ENCODE measurements around the gene MXRA8. TPM values are rescaled to one million over a fixed set of nuclear protein-coding genes. Genes with fewer than 3 reads are reported as not detected.
"Not testable (repeated sequence)": the region's sequence is repeated elsewhere in the genome, so short reads cannot be mapped to it uniquely, and the experiment has no call there.

MXRA8 gene
- total RNA-seq, 2 donors from 2014 or later = 28.3 to 29.2 TPM

GRCh38 chr1:1385931-1386330, 27.6 kb upstream of the MXRA8 start:
- WGBS, 2 experiments (ENCODE audit: insufficient coverage in 1 of 2, insufficient read length in 1 of 2) = 96% methylated on average over 8 of the region's 8 CpGs
- Histone ChIP-seq H3K27me3 (ENCODE audit: control insufficient read depth, insufficient read depth, low read length, poor library complexity, severe bottlenecking) (no peaks in the 10 kb centered on the region), H3K27ac (ENCODE audit: low read depth, low read length) (no peak overlapping the region), H3K9me3 (ENCODE audit: control insufficient read depth, low read length) (no peaks in the 10 kb centered on the region), H3K4me1 (ENCODE audit: control insufficient read depth, insufficient read depth, low read length) (no peaks in the 10 kb centered on the region), H3K9ac (ENCODE audit: extremely low read depth, low read length, poor library complexity, severe bottlenecking) (no peak overlapping the region), H3K36me3 (ENCODE audit: control insufficient read depth, insufficient read depth, low read length) (peaks cover 58% of the 10 kb centered on the region), H3K4me3 (ENCODE audit: low read length) (no peak overlapping the region)
- DNase-seq = no peak
- Mint-ChIP-seq H3K27ac (no peak overlapping the region), H3K4me3 (no peak overlapping the region), H3K27me3 (ENCODE audit: insufficient read depth) (no peaks in the 10 kb centered on the region), H3K9me3 (no peaks in the 10 kb centered on the region), H3K4me1 (no peaks in the 10 kb centered on the region), H3K36me3 (ENCODE audit: low read depth) (peaks cover 71% of the 10 kb centered on the region)
- TF ChIP-seq CTCF (conservative IDR thresholded peaks at IDR 0.05) = no peak

- H3K27me3 Mint-ChIP-seq (ENCODE audit: insufficient read depth); H3K9ac ChIP-seq (ENCODE audit: extremely low read depth, low read length, poor library complexity, severe bottlenecking); H3K9me3 Mint-ChIP-seq; H3K27ac Mint-ChIP-seq; H3K4me3 ChIP-seq (ENCODE audit: low read length); H3K4me1 ChIP-seq (ENCODE audit: control insufficient read depth, insufficient read depth, low read length); H3K27me3 ChIP-seq (ENCODE audit: control insufficient read depth, insufficient read depth, low read length, poor library complexity, severe bottlenecking); H3K9me3 ChIP-seq (ENCODE audit: control insufficient read depth, low read length); H3K27ac ChIP-seq (ENCODE audit: low read depth, low read length); DNase-seq; H3K4me3 Mint-ChIP-seq; H3K4me1 Mint-ChIP-seq: not testable (repeated sequence)
- 90 to 92% methylated on average over 16 to 29 of the region's 29 CpGs for WGBS, 2 experiments (ENCODE audit: insufficient coverage in 1 of 2, insufficient read length in 1 of 2)
- H3K36me3 Mint-ChIP-seq (ENCODE audit: low read depth) = peaks cover 65% of the 10 kb centered on the region
- H3K36me3 ChIP-seq (ENCODE audit: control insufficient read depth, insufficient read depth, low read length) = peaks cover 52% of the 10 kb centered on the region
Observed at GRCh38 chr1:1385339-1385738, 27.0 kb upstream of the MXRA8 start.

- Mint-ChIP-seq H3K36me3 (ENCODE audit: low read depth) (peaks cover 26% of the 10 kb centered on the region), H3K4me1 (no peaks in the 10 kb centered on the region), H3K27ac (no peak overlapping the region), H3K9me3 (no peaks in the 10 kb centered on the region), H3K4me3 (no peak overlapping the region), H3K27me3 (ENCODE audit: insufficient read depth) (no peaks in the 10 kb centered on the region)
- no peak overlapping the region for H3K27ac ChIP-seq (ENCODE audit: low read depth, low read length)
- TF ChIP-seq CTCF (conservative IDR thresholded peaks at IDR 0.05) = no peak
- H3K4me3 ChIP-seq (ENCODE audit: low read length) = no peak overlapping the region
- no peak overlapping the region for H3K9ac ChIP-seq (ENCODE audit: extremely low read depth, low read length, poor library complexity, severe bottlenecking)
- 79 to 93% methylated on average over 5 to 8 of the region's 8 CpGs for WGBS, 2 experiments (ENCODE audit: insufficient coverage in 1 of 2, insufficient read length in 1 of 2)
- DNase-seq = no peak
- H3K36me3 ChIP-seq (ENCODE audit: control insufficient read depth, insufficient read depth, low read length) = peaks cover 17% of the 10 kb centered on the region
- no peaks in the 10 kb centered on the region for H3K4me1 ChIP-seq (ENCODE audit: control insufficient read depth, insufficient read depth, low read length)
- H3K9me3 ChIP-seq (ENCODE audit: control insufficient read depth, low read length) = no peaks in the 10 kb centered on the region
- no peaks in the 10 kb centered on the region for H3K27me3 ChIP-seq (ENCODE audit: control insufficient read depth, insufficient read depth, low read length, poor library complexity, severe bottlenecking)
Observed at GRCh38 chr1:1381294-1381693, 22.9 kb upstream of the MXRA8 start.

- Histone ChIP-seq H3K27ac (ENCODE audit: low read depth, low read length) (no peak overlapping the region), H3K9me3 (ENCODE audit: control insufficient read depth, low read length) (no peaks in the 10 kb centered on the region), H3K36me3 (ENCODE audit: control insufficient read depth, insufficient read depth, low read length) (peaks cover 13% of the 10 kb centered on the region), H3K4me3 (ENCODE audit: low read length) (no peak overlapping the region), H3K4me1 (ENCODE audit: control insufficient read depth, insufficient read depth, low read length) (no peaks in the 10 kb centered on the region), H3K27me3 (ENCODE audit: control insufficient read depth, insufficient read depth, low read length, poor library complexity, severe bottlenecking) (no peaks in the 10 kb centered on the region), H3K9ac (ENCODE audit: extremely low read depth, low read length, poor library complexity, severe bottlenecking) (no peak overlapping the region)
- no peak for DNase-seq
- Mint-ChIP-seq H3K27me3 (ENCODE audit: insufficient read depth) (no peaks in the 10 kb centered on the region), H3K36me3 (ENCODE audit: low read depth) (peaks cover 21% of the 10 kb centered on the region), H3K9me3 (no peaks in the 10 kb centered on the region), H3K4me3 (no peak overlapping the region), H3K27ac (no peak overlapping the region), H3K4me1 (no peaks in the 10 kb centered on the region)
- WGBS, 2 experiments (ENCODE audit: insufficient coverage in 1 of 2, insufficient read length in 1 of 2) = 96 to 98% methylated on average over 11 to 16 of the region's 16 CpGs
- no peak for TF ChIP-seq CTCF (conservative IDR thresholded peaks at IDR 0.05)
Observed at GRCh38 chr1:1380860-1381259, 22.5 kb upstream of the MXRA8 start.

Data from endodermal cell (in vitro differentiated cells).